HepG2 (cell line): ENCODE data around the gene SEPTIN3. TPM values are rescaled to one million over a fixed set of nuclear protein-coding genes. Genes with fewer than 3 reads are reported as not detected.

Experiments
- ATAC-seq: fragments of 200-7000 bp; cut with Tn5 transposase; 3 replicates; pipeline ENCODE4 v1.9.1; 2020; ENCODE audit warnings: mild to moderate bottlenecking, moderate library complexity
- BruUV-seq: library from RNA; stranded (reverse); fragments of 400-500 nt; replicated peaks from 2 replicates; lab custom pipeline; 2021; lab: Mats Ljungman, UMichigan
- CTCF ChIA-PET: fragments of 300-600 bp; formaldehyde crosslinking; extraction: SDS; loops from one replicate; lab custom pipeline; 2021; ENCODE audit warnings: low total read pairs, inconsistent platforms, low intra/inter-chr PET ratio; lab: Yijun Ruan, JAX
- POLR2A ChIA-PET: fragments of 350-600 bp; sonication (Branson Sonifier 250); formaldehyde crosslinking; loops from one replicate; lab custom pipeline; 2020; ENCODE audit warnings: antibody characterized with exemption, inconsistent platforms; lab: Yijun Ruan, JAX
- DNase-seq: peaks from one replicate; pipeline ENCODE4 v3.0.0-alpha.2; 2015; ENCODE audit warnings: low spot score
- FAIRE-seq: peaks from 3 replicates; lab custom pipeline; 2011; peaks lifted over from hg19 to GRCh38; lab: Jason Lieb, UNC
- H2AFZ ChIP-seq: one replicate; pipeline ENCODE4 v1.6.1; 2011; ENCODE audit warnings: low read length, inconsistent platforms
- H3K27ac ChIP-seq: fragments of 300-600 bp; 3 replicates; pipeline ENCODE4 v1.8.0; 2011; ENCODE audit warnings: mixed run types, mild to moderate bottlenecking, mixed read lengths, low read length, inconsistent platforms; ENCODE audit not compliant: insufficient read depth; ENCODE audit errors: extremely low read length
- H3K27me3 ChIP-seq, 2 experiments: fragments of 200-600 bp in 1 of 2; 2 replicates in 1 of 2; 3 replicates in 1 of 2; pipeline versions ENCODE4 v1.6.0 to v1.8.0; 2011; ENCODE audit warnings: low read length in 2 of 2, mild to moderate bottlenecking in 2 of 2, moderate library complexity in 2 of 2, inconsistent platforms in 1 of 2; ENCODE audit not compliant: insufficient read depth in 2 of 2, control insufficient read depth in 1 of 2
- H3K36me3 ChIP-seq, 2 experiments: fragments of 200-600 bp in 1 of 2; replicated peaks in 1 of 2; 2 replicates in 1 of 2; 3 replicates in 1 of 2; pipeline versions ENCODE4 v1.5.1 to v1.8.0; 2011; ENCODE audit warnings: low read length in 2 of 2, inconsistent platforms in 1 of 2; ENCODE audit not compliant: insufficient read depth in 2 of 2, control insufficient read depth in 1 of 2
- H3K4me1 ChIP-seq: 2 replicates; pipeline ENCODE4 v1.5.1; 2012; ENCODE audit warnings: low read length, inconsistent platforms; ENCODE audit not compliant: insufficient read depth
- H3K4me2 ChIP-seq: 2 replicates; pipeline ENCODE4 v1.6.0; 2011; ENCODE audit warnings: low read depth, low read length, inconsistent platforms
- H3K4me3 ChIP-seq, 3 experiments: fragments of 200-600 bp in 1 of 3; sonication (generic), shearing (Covaris generic) in 1 of 3; replicated peaks in 1 of 3; 2 replicates each; pipeline ENCODE4 v1.5.1; 2011 to 2016; ENCODE audit warnings: low read length in 3 of 3, inconsistent platforms in 2 of 3, low read depth in 2 of 3, mild to moderate bottlenecking in 2 of 3, control low read depth in 1 of 3, mixed read lengths in 1 of 3; ENCODE audit not compliant: insufficient read depth in 1 of 3
- H3K79me2 ChIP-seq: one replicate; pipeline ENCODE4 v1.6.1; 2011; ENCODE audit warnings: low read length, inconsistent platforms; ENCODE audit not compliant: insufficient read depth
- H3K9ac ChIP-seq: 2 replicates; pipeline ENCODE4 v1.6.0; 2011; ENCODE audit warnings: mild to moderate bottlenecking, low read depth, low read length, inconsistent platforms; ENCODE audit not compliant: insufficient read depth
- H3K9me3 ChIP-seq: 2 replicates; pipeline ENCODE4 v1.5.1; 2012; ENCODE audit warnings: mild to moderate bottlenecking, low read length
- H4K20me1 ChIP-seq: 2 replicates; pipeline ENCODE4 v1.6.0; 2011; ENCODE audit warnings: inconsistent platforms, mild to moderate bottlenecking, low read length, moderate library complexity; ENCODE audit not compliant: insufficient read depth
- ARNT ChIP-seq: fragments of 450-650 bp; IDR thresholded peaks from 2 replicates; pipeline ENCODE4 v1.6.1; 2017
- CREM ChIP-seq, 2 experiments: sonication (generic) in 1 of 2; formaldehyde crosslinking in 1 of 2; IDR thresholded peaks; 2 replicates each; pipeline versions ENCODE4 v1.4.0 to v1.6.1; 2016 to 2020; ENCODE audit warnings: antibody characterized with exemption in 1 of 2, mild to moderate bottlenecking in 1 of 2, missing genetic modification reagents in 1 of 2
- ELF3 ChIP-seq: IDR thresholded peaks from 2 replicates; pipeline ENCODE4 v1.6.1; 2016; ENCODE audit warnings: missing genetic modification reagents, missing compliant biosample characterization
- ETV5 ChIP-seq: IDR thresholded peaks from 2 replicates; pipeline ENCODE4 v1.6.1; 2018; ENCODE audit warnings: missing biosample characterization, missing genetic modification reagents, inconsistent platforms, borderline replicate concordance
- GABPB1 ChIP-seq: IDR thresholded peaks from 2 replicates; pipeline ENCODE4 v1.6.1; 2016; ENCODE audit warnings: mild to moderate bottlenecking, missing genetic modification reagents, moderate library complexity, missing compliant biosample characterization
- HES4 ChIP-seq: sonication (generic); formaldehyde crosslinking; IDR thresholded peaks from 2 replicates; pipeline ENCODE4 v1.9.0; 2021; ENCODE audit warnings: mild to moderate bottlenecking, missing genetic modification reagents, borderline replicate concordance
- MED1 ChIP-seq: sonication (generic); formaldehyde crosslinking; IDR thresholded peaks from 2 replicates; pipeline ENCODE4 v1.4.0; 2020; ENCODE audit warnings: missing genetic modification reagents
- SAP130 ChIP-seq: IDR thresholded peaks from 2 replicates; pipeline ENCODE4 v1.6.1; 2016; ENCODE audit warnings: low read depth
- SMAD1 ChIP-seq: sonication (generic); formaldehyde crosslinking; IDR thresholded peaks from 2 replicates; pipeline ENCODE4 v1.4.0; 2020; ENCODE audit warnings: missing genetic modification reagents, low read depth, mild to moderate bottlenecking, borderline replicate concordance
- SSRP1 ChIP-seq: IDR thresholded peaks from 2 replicates; pipeline ENCODE4 v1.6.1; 2016; ENCODE audit warnings: control low read depth
- ZNF317 ChIP-seq: sonication (generic); formaldehyde crosslinking; IDR thresholded peaks from 2 replicates; pipeline ENCODE4 v1.5.0; 2020; ENCODE audit warnings: mild to moderate bottlenecking, missing genetic modification reagents
- ZNF335 ChIP-seq: sonication (generic); formaldehyde crosslinking; IDR thresholded peaks from 2 replicates; pipeline ENCODE4 v1.4.0; 2020; ENCODE audit warnings: missing genetic modification reagents
- ZNF430 ChIP-seq: sonication (generic); formaldehyde crosslinking; IDR thresholded peaks from 2 replicates; pipeline ENCODE4 v1.9.0; 2021; ENCODE audit warnings: mild to moderate bottlenecking, missing genetic modification reagents
- ZNF687 ChIP-seq: sonication (generic); formaldehyde crosslinking; IDR thresholded peaks from 2 replicates; pipeline ENCODE4 v1.5.1; 2020; ENCODE audit warnings: mild to moderate bottlenecking, missing genetic modification reagents, moderate library complexity
- ZNF746 ChIP-seq: sonication (generic); formaldehyde crosslinking; IDR thresholded peaks from 2 replicates; pipeline ENCODE4 v1.8.0; 2022; ENCODE audit warnings: mild to moderate bottlenecking, missing genetic modification reagents
- WGBS: methylation state at CpG from one replicate; pipeline ENCODE4 v1.1.6; 2017; ENCODE audit warnings: low lambda C conversion rate; 5-methylcytosine and 5-hydroxymethylcytosine counted together
- in situ Hi-C: cut with HindIII; loops from 2 replicates; pipeline ENCODE4 v1.10.0; 2017; ENCODE audit warnings: low pct_unique_long_range_greater_than_20kb; ENCODE audit not compliant: extremely low pct_ligation_motif_present
- intact Hi-C: fragments of 100-400 bp; cut with micrococcal nuclease; formaldehyde crosslinking; loops from one replicate; pipeline ENCODE4 v1.10.0; 2022; ENCODE audit not compliant: unreplicated experiment
- polyA plus RNA-seq, 8 experiments: library from polyadenylated mRNA; depleted of rRNA in 3 of 8; stranded (reverse) in 7 of 8; unstranded in 1 of 8; fragments of >200 nt; fragmentation: Illumina TruSeq in 4 of 8; extraction: Trizol in 4 of 8; gene quantifications; 2 replicates each; pipeline versions ENCODE4 v1.2.1 to v1.2.3, GENCODE V29; 2011 to 2016; ENCODE audit warnings: low read depth in 4 of 8, missing spikeins in 1 of 8, mixed read lengths in 1 of 8; ENCODE audit not compliant: insufficient read depth in 1 of 8
- total RNA-seq, 5 experiments: library from RNA; depleted of rRNA; stranded (reverse); fragments of >200 nt; fragmentation: Illumina TruSeq; extraction: Trizol; gene quantifications; 2 replicates each; pipeline ENCODE4 v1.2.3, GENCODE V29; 2016; ENCODE audit warnings: low read depth in 1 of 5
- TF ChIP-seq, protein P1 (sequence below): sonication (generic); formaldehyde crosslinking; conservative IDR thresholded peaks from 2 replicates; pipeline ENCODE4 v1.4.0; 2020; ENCODE audit warnings: mild to moderate bottlenecking, missing genetic modification reagents, moderate library complexity

The SEPTIN3 gene
- total and polyA plus RNA-seq, 2 of the 13 experiments (the other 11 are each of a cell fraction or from before 2014, with no cell fraction given) = 0.04 TPM; not detected in 1

- BruUV-seq = no TSS peak
- ATAC-seq (peak; percentile 25), DNase-seq (no peak), FAIRE-seq (no peak)
- peak overlapping the region in 1 of 3 experiments; percentile 3; a peak in 1 of 6 replicates for H3K4me3 ChIP-seq
- intact Hi-C loops (no loop called here), in situ Hi-C loops (no loop called here)
- POLR2A ChIA-PET = no interaction called here
- no peak overlapping the region for H3K27ac ChIP-seq
- H3K9me3 ChIP-seq = no peaks in the 10 kb centered on the region
- H3K9ac ChIP-seq = peak overlapping the region; percentile 6; the same call in 1 of the 2 replicates
- H3K27me3 ChIP-seq = peaks cover 9 to 11% of the 10 kb centered on the region in 2 experiments; a peak in 4 of 5 replicates
- peak overlapping the region; percentile 54; the same call in 1 of the 2 replicates for H3K4me2 ChIP-seq
- H3K79me2 ChIP-seq = no peaks in the 10 kb centered on the region
- peaks cover 35% of the 10 kb centered on the region for H3K4me1 ChIP-seq
- no peaks in the 10 kb centered on the region for H3K36me3 ChIP-seq
- H4K20me1 ChIP-seq = no peaks in the 10 kb centered on the region
- H2AFZ ChIP-seq = no peak overlapping the region
- CTCF ChIA-PET = no interaction called here
- 9% methylated on average over 6 of the region's 6 CpGs for WGBS
- TF ChIP-seq HES4 (CRISPR knock-in tag) = 0 out of 2 replicates have a peak, but pooled peaks have one; percentile 21
- no peak for TF ChIP-seq ARNT
- no peak for TF ChIP-seq ZNF335 (CRISPR knock-in tag)
- 0 out of 2 replicates have a peak, but pooled peaks have one; percentile 17 for TF ChIP-seq CREM (IDR thresholded peaks at IDR 0.05)
- TF ChIP-seq CREM (CRISPR knock-in tag; IDR thresholded peaks at IDR 0.05) = no peak
- TF ChIP-seq ZNF687 (CRISPR knock-in tag) = peak; percentile 88
- no peak for TF ChIP-seq SSRP1 (CRISPR knock-in tag)
- TF ChIP-seq ZNF317 = no peak
- peak; percentile 63; the same call in 1 of the 2 replicates for TF ChIP-seq ETV5 (CRISPR knock-in tag)
- peak; percentile 50; the same call in 1 of the 2 replicates for TF ChIP-seq ZNF746
- 0 out of 2 replicates have a peak, but pooled peaks have one; percentile 7 for TF ChIP-seq SMAD1 (CRISPR knock-in tag)
- TF ChIP-seq ELF3 = peak; percentile 37; the same call in 1 of the 2 replicates
- peak; percentile 32; the same call in 1 of the 2 replicates for TF ChIP-seq MED1 (CRISPR knock-in tag)
- TF ChIP-seq SAP130 (CRISPR knock-in tag) = peak; percentile 11; the same call in 1 of the 2 replicates
- TF ChIP-seq GABPB1 = peak; percentile 23; the same call in 1 of the 2 replicates
- 0 out of 2 replicates have a peak, but pooled peaks have one; percentile 48 for TF ChIP-seq ZNF430 (CRISPR knock-in tag)
- TF ChIP-seq, protein P1, sequence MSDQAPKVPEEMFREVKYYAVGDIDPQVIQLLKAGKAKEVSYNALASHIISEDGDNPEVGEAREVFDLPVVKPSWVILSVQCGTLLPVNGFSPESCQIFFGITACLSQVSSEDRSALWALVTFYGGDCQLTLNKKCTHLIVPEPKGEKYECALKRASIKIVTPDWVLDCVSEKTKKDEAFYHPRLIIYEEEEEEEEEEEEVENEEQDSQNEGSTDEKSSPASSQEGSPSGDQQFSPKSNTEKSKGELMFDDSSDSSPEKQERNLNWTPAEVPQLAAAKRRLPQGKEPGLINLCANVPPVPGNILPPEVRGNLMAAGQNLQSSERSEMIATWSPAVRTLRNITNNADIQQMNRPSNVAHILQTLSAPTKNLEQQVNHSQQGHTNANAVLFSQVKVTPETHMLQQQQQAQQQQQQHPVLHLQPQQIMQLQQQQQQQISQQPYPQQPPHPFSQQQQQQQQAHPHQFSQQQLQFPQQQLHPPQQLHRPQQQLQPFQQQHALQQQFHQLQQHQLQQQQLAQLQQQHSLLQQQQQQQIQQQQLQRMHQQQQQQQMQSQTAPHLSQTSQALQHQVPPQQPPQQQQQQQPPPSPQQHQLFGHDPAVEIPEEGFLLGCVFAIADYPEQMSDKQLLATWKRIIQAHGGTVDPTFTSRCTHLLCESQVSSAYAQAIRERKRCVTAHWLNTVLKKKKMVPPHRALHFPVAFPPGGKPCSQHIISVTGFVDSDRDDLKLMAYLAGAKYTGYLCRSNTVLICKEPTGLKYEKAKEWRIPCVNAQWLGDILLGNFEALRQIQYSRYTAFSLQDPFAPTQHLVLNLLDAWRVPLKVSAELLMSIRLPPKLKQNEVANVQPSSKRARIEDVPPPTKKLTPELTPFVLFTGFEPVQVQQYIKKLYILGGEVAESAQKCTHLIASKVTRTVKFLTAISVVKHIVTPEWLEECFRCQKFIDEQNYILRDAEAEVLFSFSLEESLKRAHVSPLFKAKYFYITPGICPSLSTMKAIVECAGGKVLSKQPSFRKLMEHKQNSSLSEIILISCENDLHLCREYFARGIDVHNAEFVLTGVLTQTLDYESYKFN (CRISPR knock-in tag) = peak; percentile 50; the same call in 1 of the 2 replicates
These were observed 41.4 kb upstream of the SEPTIN3 start for GRCh38 chr22:41927813-41928212.
